ENCODE data around the gene M1AP. TPM values are rescaled to one million over a fixed set of nuclear protein-coding genes. Genes with fewer than 3 reads are reported as not detected.

The M1AP gene
- total and polyA plus RNA-seq, 2 of the 4 experiments (the other 2 are of a cell fraction): 0.03 TPM; not detected in 1

DNA sequence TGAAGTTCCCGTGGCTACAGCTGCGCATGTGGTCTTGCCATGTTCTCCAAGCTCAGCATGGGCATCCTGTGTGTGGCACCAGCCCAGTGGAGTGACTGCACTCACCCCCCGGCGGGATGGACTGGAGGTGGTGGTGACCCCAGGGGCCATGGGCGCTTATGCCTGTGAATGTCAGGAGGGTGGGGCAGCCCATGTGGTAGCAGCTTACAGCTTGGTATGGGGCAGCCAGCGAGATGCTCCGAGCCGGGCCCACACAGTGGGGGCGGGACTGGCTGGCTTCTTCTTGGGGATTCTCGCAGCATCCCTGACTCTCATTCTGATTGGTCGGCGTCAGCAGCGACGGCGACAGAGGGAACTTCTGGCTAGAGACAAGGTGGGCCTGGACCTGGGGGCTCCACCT, 31.5 kb upstream of the M1AP start:
- in situ Hi-C loops (cut with MboI; ENCODE audit: low sequenced_read_pairs) (loop anchor here (25.0 kb wide), 2 partner anchors 733 to 933 kb away; no protein-coding TSS in a partner anchor), intact Hi-C loops (cut with micrococcal nuclease) (no loop called here), dilution Hi-C loops (cut with HindIII; ENCODE audit: low sequenced_read_pairs, unreplicated experiment) (no loop called here)
- ChIA-PET CTCF (interaction anchor here (0.9 kb wide), 1 partner anchor 11 kb away, joined by 4 read pairs; no protein-coding TSS in a partner anchor), POLR2A (ENCODE audit: unreplicated experiment) (no interaction called here)
- Histone ChIP-seq H3K4ac (ENCODE audit: low read depth, low read length) (no peak overlapping the region), H2AK5ac (ENCODE audit: low read depth, low read length) (no peak overlapping the region), H3K36me3 (ENCODE audit: control insufficient read depth, insufficient read depth, low read length) (peaks cover 9% of the 10 kb centered on the region; the same call in 1 of the 2 replicates), H2AFZ (replicated peaks; ENCODE audit: low read length, poor library complexity) (no peak overlapping the region), H3K4me1 (ENCODE audit: control insufficient read depth, insufficient read depth, low read length) (no peaks in the 10 kb centered on the region), H3K14ac (replicated peaks; ENCODE audit: low read depth, low read length) (no peak overlapping the region), H4K5ac (ENCODE audit: low read depth, low read length) (no peak overlapping the region), H3K9me3 (ENCODE audit: control insufficient read depth, insufficient read depth, low read length) (no peaks in the 10 kb centered on the region), H2BK5ac (ENCODE audit: low read depth, low read length, poor library complexity, severe bottlenecking) (no peak overlapping the region), H4K8ac (ENCODE audit: low read depth in 2 of 2, low read length in 2 of 2) (no peak overlapping the region), H3K4me3 (ENCODE audit: insufficient read depth, low read depth, low read length) (no peak overlapping the region), H3K27me3 (ENCODE audit: control insufficient read depth, insufficient read depth, low read length) (no peaks in the 10 kb centered on the region), H2AK9ac (replicated peaks; ENCODE audit: low read depth, low read length, poor library complexity) (no peak overlapping the region), H2BK15ac (ENCODE audit: low read depth, low read length) (no peak overlapping the region), H4K91ac (ENCODE audit: insufficient read depth, low read depth, low read length) (no peak overlapping the region), H3K18ac (ENCODE audit: low read depth, low read length) (no peak overlapping the region), H3K4me2 (ENCODE audit: low read depth, low read length) (no peak overlapping the region), H3K9ac (ENCODE audit: low read depth, low read length) (no peak overlapping the region), H2BK120ac (ENCODE audit: low read depth, low read length) (no peak overlapping the region), H3K79me1 (ENCODE audit: low read depth in 1 of 2, low read length in 2 of 2) (no peaks in the 10 kb centered on the region), H3K27ac (ENCODE audit: insufficient read depth, low read length) (no peak overlapping the region), H3K9me1 (ENCODE audit: insufficient read depth, low read length) (0 out of 2 replicates have a peak, but pooled peaks cover 4% of the 10 kb centered on the region), H3K56ac (ENCODE audit: extremely low read depth, insufficient read depth, low read length) (no peak overlapping the region), H2BK20ac (ENCODE audit: low read depth, low read length) (no peak overlapping the region), H3K23ac (ENCODE audit: low read depth, low read length) (no peak overlapping the region), H4K20me1 (ENCODE audit: insufficient read depth, low read length) (no peaks in the 10 kb centered on the region)
- 89% methylated on average over 5 of the region's 15 CpGs; no CpG with 5 or more reads in 1 of the 2 experiments for WGBS, 2 experiments (ENCODE audit: extremely low coverage in 2 of 2, insufficient read length in 1 of 2)
- ATAC-seq (ENCODE audit: low read depth): no peak
- no peak for DNase-seq
- TF ChIP-seq, protein P1, sequence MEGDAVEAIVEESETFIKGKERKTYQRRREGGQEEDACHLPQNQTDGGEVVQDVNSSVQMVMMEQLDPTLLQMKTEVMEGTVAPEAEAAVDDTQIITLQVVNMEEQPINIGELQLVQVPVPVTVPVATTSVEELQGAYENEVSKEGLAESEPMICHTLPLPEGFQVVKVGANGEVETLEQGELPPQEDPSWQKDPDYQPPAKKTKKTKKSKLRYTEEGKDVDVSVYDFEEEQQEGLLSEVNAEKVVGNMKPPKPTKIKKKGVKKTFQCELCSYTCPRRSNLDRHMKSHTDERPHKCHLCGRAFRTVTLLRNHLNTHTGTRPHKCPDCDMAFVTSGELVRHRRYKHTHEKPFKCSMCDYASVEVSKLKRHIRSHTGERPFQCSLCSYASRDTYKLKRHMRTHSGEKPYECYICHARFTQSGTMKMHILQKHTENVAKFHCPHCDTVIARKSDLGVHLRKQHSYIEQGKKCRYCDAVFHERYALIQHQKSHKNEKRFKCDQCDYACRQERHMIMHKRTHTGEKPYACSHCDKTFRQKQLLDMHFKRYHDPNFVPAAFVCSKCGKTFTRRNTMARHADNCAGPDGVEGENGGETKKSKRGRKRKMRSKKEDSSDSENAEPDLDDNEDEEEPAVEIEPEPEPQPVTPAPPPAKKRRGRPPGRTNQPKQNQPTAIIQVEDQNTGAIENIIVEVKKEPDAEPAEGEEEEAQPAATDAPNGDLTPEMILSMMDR (conservative IDR thresholded peaks at IDR 0.05; ENCODE audit: low read depth, low read length): no peak
- TF ChIP-seq RFX5 (IDR thresholded peaks at IDR 0.05; ENCODE audit: low read depth, low read length): no peak
- TF ChIP-seq POLR2A (IDR thresholded peaks at IDR 0.05; ENCODE audit: low read depth, low read length): no peak
- TF ChIP-seq MXI1 (IDR thresholded peaks at IDR 0.05; ENCODE audit: borderline replicate concordance, low read depth, low read length): no peak
- no peak for TF ChIP-seq RAD21 (IDR thresholded peaks at IDR 0.05; ENCODE audit: low read length)
- no peak for TF ChIP-seq NFE2L2 (IDR thresholded peaks at IDR 0.05; ENCODE audit: low read depth, low read length)
- TF ChIP-seq SMC3 (IDR thresholded peaks at IDR 0.05; ENCODE audit: low read depth, low read length): no peak
- TF ChIP-seq BHLHE40 (IDR thresholded peaks at IDR 0.05; ENCODE audit: low read depth, low read length): no peak
- TF ChIP-seq CHD1 (IDR thresholded peaks at IDR 0.05; ENCODE audit: low read depth, low read length): no peak
- TF ChIP-seq, protein P2, sequence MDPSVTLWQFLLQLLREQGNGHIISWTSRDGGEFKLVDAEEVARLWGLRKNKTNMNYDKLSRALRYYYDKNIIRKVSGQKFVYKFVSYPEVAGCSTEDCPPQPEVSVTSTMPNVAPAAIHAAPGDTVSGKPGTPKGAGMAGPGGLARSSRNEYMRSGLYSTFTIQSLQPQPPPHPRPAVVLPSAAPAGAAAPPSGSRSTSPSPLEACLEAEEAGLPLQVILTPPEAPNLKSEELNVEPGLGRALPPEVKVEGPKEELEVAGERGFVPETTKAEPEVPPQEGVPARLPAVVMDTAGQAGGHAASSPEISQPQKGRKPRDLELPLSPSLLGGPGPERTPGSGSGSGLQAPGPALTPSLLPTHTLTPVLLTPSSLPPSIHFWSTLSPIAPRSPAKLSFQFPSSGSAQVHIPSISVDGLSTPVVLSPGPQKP (IDR thresholded peaks at IDR 0.05; ENCODE audit: borderline replicate concordance, low read depth, low read length): no peak
- no peak for TF ChIP-seq CEBPB (IDR thresholded peaks at IDR 0.05; ENCODE audit: low read depth, low read length)
- BruUV-seq (replicated peaks): no TSS peak
